ENCODE measurements around the gene TP53I13.

Gene TP53I13

DNA sequence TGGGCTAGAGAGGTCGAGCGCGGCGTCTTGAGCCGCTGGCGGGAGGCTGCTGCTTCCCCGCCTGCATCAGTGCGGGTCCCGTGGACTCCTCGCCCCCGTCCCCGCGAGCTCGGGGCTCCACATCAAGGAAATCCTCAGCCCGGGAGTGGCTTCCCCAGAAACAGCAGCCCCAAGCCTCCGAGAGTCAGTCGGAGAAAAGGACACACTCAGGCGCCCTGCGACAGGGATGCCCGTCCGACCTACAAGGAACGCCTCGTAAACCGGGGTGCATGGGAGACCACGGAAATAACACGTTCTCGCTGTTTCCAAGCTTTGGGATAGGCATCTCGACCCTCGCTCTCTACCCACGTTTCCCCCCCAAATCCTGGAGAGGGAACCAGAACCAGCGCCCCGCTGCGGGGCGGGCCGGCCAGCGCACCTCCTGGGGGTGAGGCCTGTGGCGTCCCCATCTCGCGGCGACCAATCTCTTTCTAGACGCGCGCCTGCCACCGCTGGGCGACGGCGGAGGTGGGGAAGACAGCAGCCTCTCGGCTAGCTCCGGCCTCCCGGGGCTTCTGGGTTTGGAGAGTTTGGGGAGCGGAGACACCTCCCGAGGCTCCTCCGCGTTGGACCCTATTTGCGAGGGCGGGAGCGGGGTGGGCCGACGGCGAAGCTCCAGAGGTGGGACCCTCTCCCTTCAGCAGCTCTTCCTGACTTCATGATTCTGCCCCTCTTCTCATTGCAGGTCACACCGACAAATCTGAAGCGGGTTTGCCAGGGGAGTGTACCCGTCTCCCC, 759 bp upstream of the TP53I13 start:
- Histone ChIP-seq H3K4me1 (ENCODE audit: control insufficient read depth, insufficient read depth, low read length, poor library complexity, severe bottlenecking) (peaks cover 10% of the 10 kb centered on the region), H3K9me3 (ENCODE audit: control insufficient read depth, low read length) (no peaks in the 10 kb centered on the region), H3K4me3 (ENCODE audit: extremely low read depth, insufficient read depth, low read length, poor library complexity, severe bottlenecking) (peak overlapping the region; percentile 62), H3K36me3 (ENCODE audit: control insufficient read depth, insufficient read depth, low read length) (peaks cover 7% of the 10 kb centered on the region), H3K27ac (ENCODE audit: low read depth, low read length, severe bottlenecking) (peak overlapping the region; percentile 59)
- 1 to 2% methylated on average over 58 to 63 of the region's 63 CpGs for WGBS, 2 experiments (ENCODE audit: insufficient coverage in 2 of 2)

DNA sequence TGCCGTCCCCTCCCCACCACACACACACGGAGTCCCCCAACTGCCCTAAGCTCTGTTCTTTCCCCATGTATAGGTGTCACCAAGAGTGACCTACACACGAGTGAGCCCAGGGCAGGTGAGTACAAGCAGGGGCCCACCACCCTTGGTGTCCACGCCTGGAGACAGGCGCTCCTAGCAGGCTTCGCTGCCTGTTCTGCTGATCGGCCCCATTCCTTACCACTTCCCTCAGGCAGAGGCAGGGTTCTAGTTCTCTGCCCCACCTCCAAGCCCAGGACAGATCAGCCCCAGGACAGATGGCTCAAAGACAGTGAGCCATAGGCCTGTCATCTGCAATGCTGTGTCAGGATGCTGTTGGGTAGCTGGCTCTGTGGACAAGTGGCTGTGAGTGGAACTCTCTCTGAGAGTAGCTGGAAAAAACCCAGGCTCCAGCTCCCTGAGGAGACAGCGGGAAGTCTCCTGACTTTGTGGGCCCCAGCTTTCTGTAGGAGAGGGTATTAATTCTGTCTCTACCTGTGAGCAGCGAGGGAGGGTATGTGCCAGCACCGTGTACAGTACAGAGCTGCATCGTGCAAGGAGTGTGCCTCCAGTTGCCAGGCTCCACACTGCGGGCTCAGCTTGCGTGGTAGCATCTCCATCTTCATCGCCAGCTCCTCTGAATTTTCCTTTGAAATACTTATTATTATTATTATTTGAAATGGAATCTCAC, 897 bp downstream of the TP53I13 start:
- 71 to 76% methylated on average over 9 to 13 of the region's 14 CpGs for WGBS, 2 experiments (ENCODE audit: insufficient coverage in 2 of 2)
- Histone ChIP-seq H3K4me3 (ENCODE audit: extremely low read depth, insufficient read depth, low read length, poor library complexity, severe bottlenecking) (peak overlapping the region; percentile 62), H3K36me3 (ENCODE audit: control insufficient read depth, insufficient read depth, low read length) (peaks cover 21% of the 10 kb centered on the region), H3K9me3 (ENCODE audit: control insufficient read depth, low read length) (no peaks in the 10 kb centered on the region), H3K4me1 (ENCODE audit: control insufficient read depth, insufficient read depth, low read length, poor library complexity, severe bottlenecking) (peaks cover 10% of the 10 kb centered on the region), H3K27ac (ENCODE audit: low read depth, low read length, severe bottlenecking) (no peak overlapping the region)

DNA sequence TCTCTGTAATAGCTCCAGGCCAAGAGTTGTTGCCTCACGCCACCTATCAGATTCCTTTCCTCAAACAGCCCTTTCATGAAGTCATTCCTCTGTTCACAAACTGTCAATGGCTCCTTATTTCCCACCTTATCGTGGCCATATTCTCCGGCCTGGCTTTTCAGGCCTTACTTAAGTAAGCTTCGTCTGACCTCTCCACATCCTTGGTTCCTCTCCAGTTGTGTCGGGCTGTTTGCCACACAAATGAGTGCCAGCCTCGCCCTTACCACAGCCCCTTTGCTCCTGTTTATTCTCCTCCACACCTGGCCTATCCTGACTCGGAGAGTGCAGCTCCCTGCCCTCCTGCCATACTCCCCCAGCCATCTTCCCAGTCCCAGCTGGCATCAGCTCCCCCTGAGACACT, 2.0 kb downstream of the TP53I13 start:
- Histone ChIP-seq H3K4me1 (ENCODE audit: control insufficient read depth, insufficient read depth, low read length, poor library complexity, severe bottlenecking) (peaks cover 7% of the 10 kb centered on the region), H3K27ac (ENCODE audit: low read depth, low read length, severe bottlenecking) (no peak overlapping the region), H3K9me3 (ENCODE audit: control insufficient read depth, low read length) (no peaks in the 10 kb centered on the region), H3K36me3 (ENCODE audit: control insufficient read depth, insufficient read depth, low read length) (peaks cover 33% of the 10 kb centered on the region), H3K4me3 (ENCODE audit: extremely low read depth, insufficient read depth, low read length, poor library complexity, severe bottlenecking) (no peak overlapping the region)
- WGBS, 2 experiments (ENCODE audit: insufficient coverage in 2 of 2), result 98 to 99% methylated on average over 6 to 7 of the region's 7 CpGs

DNA sequence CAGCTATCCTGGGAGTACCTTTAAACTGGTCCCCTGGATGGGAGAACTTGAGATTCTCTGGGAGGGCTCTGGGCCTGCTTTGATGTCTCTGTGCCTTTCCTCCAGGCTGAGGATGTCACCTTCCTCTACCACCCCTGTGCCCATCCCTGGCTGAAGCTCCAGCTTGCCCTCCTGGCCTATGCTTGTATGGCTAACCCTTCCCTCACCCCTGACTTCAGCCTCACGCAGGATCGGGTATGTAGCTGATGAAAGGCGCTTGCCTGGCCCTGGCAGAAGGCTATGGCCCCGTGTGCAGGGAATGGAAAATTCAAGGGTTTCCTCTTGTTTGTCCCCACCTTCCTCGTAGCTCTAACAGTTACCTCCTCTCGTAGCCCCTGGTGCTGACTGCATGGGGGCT, 3.0 kb downstream of the TP53I13 start:
- Histone ChIP-seq H3K4me1 (ENCODE audit: control insufficient read depth, insufficient read depth, low read length, poor library complexity, severe bottlenecking) (peaks cover 6% of the 10 kb centered on the region), H3K27ac (ENCODE audit: low read depth, low read length, severe bottlenecking) (no peak overlapping the region), H3K36me3 (ENCODE audit: control insufficient read depth, insufficient read depth, low read length) (peaks cover 42% of the 10 kb centered on the region), H3K9me3 (ENCODE audit: control insufficient read depth, low read length) (no peaks in the 10 kb centered on the region), H3K4me3 (ENCODE audit: extremely low read depth, insufficient read depth, low read length, poor library complexity, severe bottlenecking) (no peak overlapping the region)
- WGBS, 2 experiments (ENCODE audit: insufficient coverage in 2 of 2), result 91 to 93% methylated on average over 2 to 6 of the region's 6 CpGs

DNA sequence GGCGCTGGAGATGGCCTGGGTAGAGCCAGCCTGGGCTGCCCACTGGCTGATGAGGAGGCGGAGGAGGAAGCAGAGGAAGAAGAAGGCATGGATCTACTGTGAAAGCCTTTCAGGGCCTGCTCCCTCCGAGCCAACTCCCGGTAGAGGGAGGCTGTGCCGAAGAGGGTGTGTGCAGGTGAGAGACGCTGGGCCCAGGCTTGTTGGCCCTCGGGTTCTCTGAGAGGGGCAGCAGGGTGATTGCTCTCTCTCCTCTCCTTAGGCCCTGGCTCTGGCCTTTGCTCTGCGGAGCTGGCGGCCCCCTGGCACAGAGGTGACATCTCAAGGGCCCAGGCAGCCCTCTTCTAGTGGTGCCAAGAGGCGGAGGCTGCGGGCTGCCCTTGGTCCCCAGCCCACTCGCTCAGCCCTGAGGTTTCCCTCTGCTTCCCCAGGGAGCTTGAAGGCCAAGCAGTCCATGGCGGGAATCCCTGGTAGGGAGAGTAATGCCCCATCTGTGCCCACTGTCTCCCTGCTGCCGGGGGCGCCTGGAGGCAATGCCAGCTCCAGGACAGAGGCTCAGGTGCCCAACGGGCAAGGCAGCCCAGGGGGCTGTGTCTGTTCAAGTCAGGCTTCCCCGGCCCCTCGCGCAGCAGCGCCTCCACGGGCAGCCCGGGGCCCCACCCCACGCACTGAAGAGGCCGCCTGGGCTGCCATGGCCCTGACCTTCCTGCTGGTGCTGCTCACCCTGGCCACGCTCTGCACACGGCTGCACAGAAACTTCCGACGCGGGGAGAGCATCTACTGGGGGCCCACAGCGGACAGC, 3.6 kb downstream of the TP53I13 start:
- Histone ChIP-seq H3K4me1 (ENCODE audit: control insufficient read depth, insufficient read depth, low read length, poor library complexity, severe bottlenecking) (peaks cover 6% of the 10 kb centered on the region), H3K4me3 (ENCODE audit: extremely low read depth, insufficient read depth, low read length, poor library complexity, severe bottlenecking) (no peak overlapping the region), H3K36me3 (ENCODE audit: control insufficient read depth, insufficient read depth, low read length) (peaks cover 48% of the 10 kb centered on the region), H3K27ac (ENCODE audit: low read depth, low read length, severe bottlenecking) (no peak overlapping the region), H3K9me3 (ENCODE audit: control insufficient read depth, low read length) (no peaks in the 10 kb centered on the region)
- 76 to 78% methylated on average over 19 to 29 of the region's 30 CpGs for WGBS, 2 experiments (ENCODE audit: insufficient coverage in 2 of 2)

DNA sequence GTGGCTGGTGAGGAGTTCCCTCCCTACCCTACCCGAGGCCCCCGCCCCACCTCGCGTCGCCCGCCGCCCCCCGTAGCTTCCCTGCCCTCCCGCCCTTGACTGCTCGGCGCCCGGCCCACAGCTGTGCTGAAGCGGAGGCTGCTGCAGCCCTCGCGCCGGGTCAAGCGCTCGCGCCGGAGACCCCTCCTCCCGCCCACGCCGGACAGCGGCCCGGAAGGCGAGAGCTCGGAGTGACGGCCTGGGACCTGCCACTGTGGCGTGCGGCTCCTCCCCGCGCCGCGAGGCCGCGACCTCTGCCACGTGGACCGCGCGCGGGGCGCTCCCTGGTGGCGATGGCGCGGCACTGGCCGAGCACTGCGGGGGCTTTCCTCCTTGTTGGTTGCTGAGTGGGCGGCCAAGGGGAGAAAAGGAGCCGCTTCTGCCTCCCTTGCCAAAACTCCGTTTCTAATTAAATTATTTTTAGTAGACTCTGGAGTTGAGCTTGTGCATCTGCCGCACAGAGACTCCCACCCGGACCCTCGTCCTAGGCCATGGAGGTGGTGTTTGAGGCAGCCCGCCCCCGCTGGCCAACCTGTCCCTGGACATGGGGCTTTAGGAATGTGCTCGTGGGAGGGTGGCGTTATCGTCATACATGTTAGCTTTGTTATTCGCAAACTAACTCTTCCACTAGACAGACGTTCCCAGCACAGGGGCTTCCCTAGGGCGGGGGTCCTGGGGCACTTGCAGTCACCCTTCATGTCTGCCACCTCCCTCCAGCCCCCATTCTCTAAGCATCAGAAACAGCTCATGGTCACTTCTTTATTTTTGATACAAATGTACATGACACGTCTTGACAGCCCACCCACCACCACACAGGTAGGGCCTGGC, 4.4 kb downstream of the TP53I13 start:
- H3K36me3 ChIP-seq (ENCODE audit: control insufficient read depth, insufficient read depth, low read length), result peaks cover 57% of the 10 kb centered on the region
- H3K27ac ChIP-seq (ENCODE audit: low read depth, low read length, severe bottlenecking), result peak overlapping the region; percentile 23
- H3K4me3 ChIP-seq (ENCODE audit: extremely low read depth, insufficient read depth, low read length, poor library complexity, severe bottlenecking), result no peak overlapping the region
- no peaks in the 10 kb centered on the region for H3K9me3 ChIP-seq (ENCODE audit: control insufficient read depth, low read length)
- H3K4me1 ChIP-seq (ENCODE audit: control insufficient read depth, insufficient read depth, low read length, poor library complexity, severe bottlenecking), result peaks cover 6% of the 10 kb centered on the region
- 26 to 42% methylated on average over 23 to 34 of the region's 62 CpGs for WGBS, 2 experiments (ENCODE audit: insufficient coverage in 2 of 2)

DNA sequence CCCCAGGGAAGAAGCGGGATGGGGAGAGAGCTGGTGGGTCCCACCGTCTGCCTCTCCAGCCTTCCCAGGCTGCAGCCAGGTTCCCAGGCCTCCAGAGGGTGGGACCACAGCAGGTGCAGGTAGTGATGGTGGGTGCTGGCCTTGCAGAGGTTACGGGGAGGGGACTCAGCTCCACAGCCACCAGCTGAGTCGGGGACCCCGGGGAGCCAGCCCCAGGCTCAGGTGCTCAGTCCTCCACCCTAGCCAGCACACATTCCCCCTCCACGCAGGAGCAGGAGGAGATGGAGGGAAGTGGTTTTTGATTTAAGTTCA, 5.0 kb downstream of the TP53I13 start:
- Histone ChIP-seq H3K4me1 (ENCODE audit: control insufficient read depth, insufficient read depth, low read length, poor library complexity, severe bottlenecking) (peaks cover 6% of the 10 kb centered on the region), H3K4me3 (ENCODE audit: extremely low read depth, insufficient read depth, low read length, poor library complexity, severe bottlenecking) (no peak overlapping the region), H3K9me3 (ENCODE audit: control insufficient read depth, low read length) (no peaks in the 10 kb centered on the region), H3K27ac (ENCODE audit: low read depth, low read length, severe bottlenecking) (no peak overlapping the region), H3K36me3 (ENCODE audit: control insufficient read depth, insufficient read depth, low read length) (peaks cover 62% of the 10 kb centered on the region)
- WGBS, 2 experiments (ENCODE audit: insufficient coverage in 2 of 2), result 94% methylated on average over 2 of the region's 6 CpGs; no CpG with 5 or more reads in 1 of the 2 experiments

DNA sequence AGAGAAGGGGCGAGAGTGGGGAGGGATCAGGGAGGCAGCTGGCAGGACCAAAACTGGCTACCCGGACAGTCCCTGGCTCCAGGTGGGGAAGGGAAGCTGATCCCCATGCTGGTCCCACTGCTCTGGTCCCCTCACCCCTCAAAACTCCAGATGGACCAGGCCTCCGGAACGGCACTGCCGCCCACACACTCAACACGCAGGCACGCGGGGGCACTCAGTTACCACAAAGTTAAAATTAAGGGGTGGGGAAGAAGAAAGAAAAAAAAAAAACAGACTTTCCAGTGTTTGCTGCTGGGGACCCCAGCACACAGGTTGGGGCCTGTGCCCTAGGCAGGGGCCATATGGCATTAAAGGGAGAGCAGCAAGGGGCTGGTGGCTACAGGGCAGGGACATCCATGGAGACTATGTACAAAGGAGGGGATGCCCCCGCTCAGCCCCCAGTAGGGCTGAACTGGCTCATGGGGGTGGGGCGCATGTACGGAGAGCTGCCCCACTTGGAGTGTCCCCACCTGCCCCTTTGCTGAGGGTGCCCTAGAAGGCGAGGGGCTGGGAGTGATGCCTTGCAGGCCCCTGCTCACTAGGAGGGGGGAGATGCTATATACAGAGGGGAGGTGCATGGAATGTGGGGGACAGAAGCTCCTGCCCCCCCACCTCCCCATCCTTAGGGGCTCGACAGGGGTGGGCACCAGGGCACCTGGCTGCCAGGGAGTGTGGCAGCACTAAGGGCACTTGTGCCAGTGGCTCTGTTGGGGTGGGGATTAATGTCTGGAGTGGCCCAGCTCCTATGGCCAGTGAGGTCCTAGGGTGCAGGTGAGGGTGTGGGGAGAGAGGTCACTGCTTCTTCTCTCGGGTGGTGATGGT, 5.6 kb downstream of the TP53I13 start:
- H3K4me1 ChIP-seq (ENCODE audit: control insufficient read depth, insufficient read depth, low read length, poor library complexity, severe bottlenecking), result peaks cover 5% of the 10 kb centered on the region
- WGBS, 2 experiments (ENCODE audit: insufficient coverage in 2 of 2), result 100% methylated on average over 2 to 12 of the region's 14 CpGs
- H3K4me3 ChIP-seq (ENCODE audit: extremely low read depth, insufficient read depth, low read length, poor library complexity, severe bottlenecking), result no peak overlapping the region
- no peak overlapping the region for H3K27ac ChIP-seq (ENCODE audit: low read depth, low read length, severe bottlenecking)
- peaks cover 67% of the 10 kb centered on the region for H3K36me3 ChIP-seq (ENCODE audit: control insufficient read depth, insufficient read depth, low read length)
- H3K9me3 ChIP-seq (ENCODE audit: control insufficient read depth, low read length), result no peaks in the 10 kb centered on the region

DNA sequence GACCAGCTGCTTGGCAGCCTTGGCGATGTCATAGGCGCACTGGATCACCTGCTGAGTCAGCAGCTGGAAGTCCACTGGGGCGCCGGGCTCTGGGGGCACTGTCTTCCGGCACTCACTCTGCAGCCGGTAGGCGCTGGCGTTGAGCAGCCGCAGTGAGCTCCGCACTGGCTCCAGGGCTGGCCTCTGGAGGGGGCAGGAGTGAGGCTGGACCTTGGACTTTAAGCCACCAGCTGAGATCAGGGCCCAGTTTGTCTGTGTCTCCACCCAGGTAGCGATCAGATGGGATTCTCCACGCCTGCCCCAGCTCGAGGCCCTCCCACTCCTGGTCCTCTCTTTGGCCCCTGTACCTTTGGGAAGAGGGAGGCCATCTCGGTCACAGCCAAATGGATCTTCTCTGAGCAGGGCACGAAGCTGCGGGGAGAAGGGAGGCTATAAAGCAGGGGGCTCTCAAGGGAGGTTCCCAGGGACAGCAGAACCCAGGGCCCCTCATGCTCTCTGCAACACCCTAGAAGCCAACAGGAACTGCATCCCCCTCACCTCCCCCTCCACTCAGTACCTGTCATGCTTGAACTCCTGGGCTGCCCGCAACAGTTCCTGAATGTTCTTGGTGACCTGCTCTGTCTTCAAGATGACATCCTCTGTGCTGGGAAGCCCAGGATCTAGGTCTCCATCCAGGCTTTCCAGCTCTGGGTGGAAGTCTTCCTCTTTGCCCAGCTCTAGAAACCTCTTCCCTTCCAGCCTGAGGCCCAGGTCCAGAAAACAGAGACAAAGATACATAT, 6.4 kb downstream of the TP53I13 start:
- WGBS, 2 experiments (ENCODE audit: insufficient coverage in 2 of 2), result 96 to 97% methylated on average over 14 to 17 of the region's 17 CpGs
- peaks cover 75% of the 10 kb centered on the region for H3K36me3 ChIP-seq (ENCODE audit: control insufficient read depth, insufficient read depth, low read length)
- no peaks in the 10 kb centered on the region for H3K4me1 ChIP-seq (ENCODE audit: control insufficient read depth, insufficient read depth, low read length, poor library complexity, severe bottlenecking)

More for the DNA sequence above, 6.4 kb downstream of the TP53I13 start:
- H3K9me3 ChIP-seq (ENCODE audit: control insufficient read depth, low read length), result no peaks in the 10 kb centered on the region
- no peak overlapping the region for H3K27ac ChIP-seq (ENCODE audit: low read depth, low read length, severe bottlenecking)
- no peak overlapping the region for H3K4me3 ChIP-seq (ENCODE audit: extremely low read depth, insufficient read depth, low read length, poor library complexity, severe bottlenecking)
